Dermis blood vessel endothelial cell (primary cell): ENCODE data around the gene F5. TPM values are rescaled to one million over a fixed set of nuclear protein-coding genes. Genes with fewer than 3 reads are reported as not detected.
A peak's percentile ranks its signal among the peaks of the same experiment; 100 is the strongest.
"Not testable (repeated sequence)": the region's sequence is repeated elsewhere in the genome, so short reads cannot be mapped to it uniquely, and the experiment has no call there.

ENCODE experiments used
- DNase-seq: peaks from one replicate; pipeline ENCODE4 v3.0.0; 2010
- total RNA-seq: library from RNA; depleted of rRNA; stranded (reverse); fragments of >200 nt; gene quantifications from 2 replicates; pipeline ENCODE4 v1.2.3, GENCODE V29; 2014

F5 gene
- total RNA-seq, 1 donor from 2014 or later: not detected

DNA sequence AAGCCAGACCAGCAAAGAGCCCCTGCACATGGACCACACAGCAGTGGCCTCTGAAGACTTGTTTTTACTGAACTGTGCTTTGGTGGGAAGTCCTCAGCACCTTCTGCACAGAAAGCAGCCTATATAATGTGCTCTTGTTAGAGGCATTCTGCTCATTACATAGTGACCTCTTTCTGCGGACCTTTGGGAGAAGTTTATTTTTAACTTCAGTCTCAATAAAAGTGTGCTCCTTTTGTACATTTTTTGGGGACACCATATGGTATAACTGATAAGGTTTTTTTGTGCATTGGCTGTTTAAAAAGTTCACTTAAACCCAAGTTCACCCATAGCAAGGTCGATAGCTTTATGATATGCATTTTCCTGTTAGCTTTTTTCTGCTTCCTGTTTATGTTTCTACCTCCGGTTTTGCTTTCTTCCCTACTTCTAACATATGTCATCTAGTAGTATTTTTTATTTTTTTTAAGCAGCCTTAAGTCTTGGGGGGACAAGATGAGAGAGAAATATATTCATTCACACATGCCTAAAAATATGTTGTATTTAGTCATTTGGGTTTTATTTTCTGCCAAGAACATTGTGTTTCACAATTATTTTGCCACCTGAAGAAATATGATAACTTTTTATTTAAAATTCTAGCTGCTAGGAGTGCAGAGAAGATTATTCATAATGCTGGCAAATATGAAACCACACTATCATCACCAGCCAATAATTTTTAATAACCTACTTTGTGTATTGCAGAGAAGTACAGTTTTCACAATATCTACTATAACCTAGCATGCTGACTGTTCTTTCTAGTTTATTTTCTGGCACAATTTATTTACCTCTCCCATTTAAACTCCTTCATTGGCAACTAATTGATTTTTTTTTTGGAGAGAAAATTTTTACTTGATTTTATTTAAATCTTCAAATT is 77.6 kb downstream of the F5 start:
- no peak for DNase-seq

DNA sequence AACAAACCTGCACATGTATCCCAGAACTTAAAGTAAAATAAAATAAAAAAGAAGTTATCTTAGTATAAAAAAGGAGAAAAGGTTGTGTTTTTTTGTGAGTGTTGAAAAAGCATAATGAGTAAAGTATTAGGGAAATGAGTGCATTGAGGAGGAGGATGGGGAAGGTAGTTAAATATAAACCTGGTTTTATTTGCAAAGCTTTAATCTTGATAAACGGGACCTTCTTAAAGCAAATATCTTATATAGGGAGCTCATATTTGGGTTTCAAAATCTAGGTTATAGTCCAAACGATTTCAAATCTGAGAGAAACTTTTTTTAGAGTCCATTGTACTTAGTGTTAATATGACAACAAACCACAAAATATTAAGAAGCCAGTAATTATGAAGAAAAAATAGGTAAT is 78.9 kb downstream of the F5 start:
- no peak for DNase-seq

DNA sequence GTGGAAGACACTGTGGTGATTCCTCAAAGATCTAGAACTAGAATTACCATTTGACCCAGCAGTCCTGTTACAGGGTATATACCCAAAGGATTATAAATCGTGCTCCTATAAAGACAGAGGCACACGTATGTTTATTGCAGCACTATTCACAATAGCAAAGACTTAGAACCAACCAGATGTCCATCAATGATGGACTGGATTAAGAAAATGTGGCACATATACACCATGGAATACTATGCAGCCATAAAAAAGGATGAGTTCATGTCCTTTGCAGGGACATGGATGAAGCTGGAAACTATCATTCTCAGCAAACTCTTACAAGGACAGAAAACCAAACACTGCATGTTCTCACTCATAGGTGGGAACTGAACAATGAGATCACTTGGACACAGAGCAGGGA is 82.7 kb downstream of the F5 start:
- DNase-seq: not testable (repeated sequence)

DNA sequence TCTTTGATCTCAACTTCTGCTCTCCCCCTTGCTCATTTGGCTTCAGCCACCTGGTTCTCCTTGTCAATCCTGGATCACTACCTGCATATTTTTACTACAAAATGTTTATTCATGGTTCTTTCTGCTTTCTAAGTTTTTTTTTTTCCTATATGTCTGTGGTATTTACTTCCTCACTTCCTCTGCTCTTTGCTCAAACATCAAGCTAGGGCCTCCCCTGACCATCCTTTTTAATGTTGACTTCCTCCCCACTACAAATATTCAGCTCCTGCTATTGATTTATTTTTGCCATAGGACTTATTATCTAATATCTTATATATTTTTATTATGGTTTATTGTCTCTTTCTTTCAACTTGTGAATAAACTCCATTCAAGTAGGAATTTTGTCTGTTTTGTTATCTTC is 86.5 kb downstream of the F5 start:
- DNase-seq: no peak

DNA sequence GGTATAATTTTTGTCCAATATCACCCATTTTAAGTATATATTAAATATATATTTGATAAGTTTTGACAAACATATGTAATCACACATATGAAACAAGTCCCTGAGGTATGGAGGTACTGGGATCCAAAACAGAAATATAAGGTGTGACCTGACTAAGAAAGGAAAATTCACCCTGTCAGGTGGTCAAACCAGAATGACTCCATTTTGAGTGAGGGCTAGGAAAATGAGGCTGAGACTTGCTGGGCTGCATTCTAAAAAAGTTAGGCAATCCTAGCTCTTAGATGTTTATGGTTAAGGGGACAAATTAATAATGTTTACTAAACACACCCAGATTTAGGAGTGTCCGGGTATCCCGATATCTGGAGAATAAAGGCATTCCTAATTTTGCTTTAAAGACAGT is 89.0 kb downstream of the F5 start:
- no peak for DNase-seq

DNA sequence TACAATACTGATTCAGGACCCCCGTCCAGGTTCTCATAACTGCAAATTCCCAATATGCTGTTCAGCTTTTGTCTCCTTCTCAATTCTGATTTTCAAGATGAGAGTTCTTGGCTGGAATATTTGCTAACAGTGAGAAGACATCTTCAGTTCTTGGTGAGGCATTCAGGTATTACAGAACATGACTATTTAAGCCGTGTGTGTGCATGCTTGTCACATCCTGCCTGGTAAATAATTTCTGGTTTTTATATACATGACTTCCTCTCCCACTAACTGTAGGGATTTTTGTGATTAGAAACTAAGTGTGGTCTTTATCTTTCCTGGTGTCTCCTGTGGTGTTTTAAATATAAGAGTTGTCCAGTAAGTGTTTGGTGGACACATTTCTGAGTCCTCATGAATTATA is 90.4 kb downstream of the F5 start:
- DNase-seq: no peak

DNA sequence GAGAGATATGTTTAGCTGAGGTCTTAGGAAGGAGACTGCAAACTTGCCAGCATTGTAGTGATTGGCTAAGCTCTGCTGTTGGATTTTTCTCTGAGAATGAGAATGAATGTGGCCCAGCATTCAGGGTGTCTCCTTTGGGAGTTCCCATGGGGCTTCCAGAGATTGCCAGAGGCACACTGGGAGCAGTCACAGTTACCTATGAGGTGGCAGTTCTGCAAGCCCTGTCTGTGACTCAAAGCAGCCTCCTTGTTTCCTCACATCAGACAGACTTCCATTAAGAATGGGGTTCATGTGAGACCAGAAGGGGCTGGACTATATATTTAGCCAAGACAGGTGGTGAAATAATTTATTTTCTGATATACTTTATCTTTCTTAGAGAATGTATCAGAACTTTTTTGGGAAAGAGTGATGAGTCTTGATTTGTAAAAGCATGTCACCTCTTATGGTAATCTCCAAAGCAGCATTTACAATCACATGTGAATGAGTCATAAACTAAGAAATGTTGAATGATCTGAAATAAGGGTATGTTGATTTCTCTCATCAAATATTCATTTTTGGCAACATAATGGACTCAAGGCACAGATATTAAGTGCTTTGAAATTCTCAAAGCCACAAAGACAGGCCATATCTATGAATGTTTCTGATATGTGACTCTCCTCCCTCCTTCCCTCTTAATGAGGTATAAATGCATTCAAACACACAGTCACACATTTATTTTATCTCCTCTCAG is 91.1 kb downstream of the F5 start:
- no peak for DNase-seq

DNA sequence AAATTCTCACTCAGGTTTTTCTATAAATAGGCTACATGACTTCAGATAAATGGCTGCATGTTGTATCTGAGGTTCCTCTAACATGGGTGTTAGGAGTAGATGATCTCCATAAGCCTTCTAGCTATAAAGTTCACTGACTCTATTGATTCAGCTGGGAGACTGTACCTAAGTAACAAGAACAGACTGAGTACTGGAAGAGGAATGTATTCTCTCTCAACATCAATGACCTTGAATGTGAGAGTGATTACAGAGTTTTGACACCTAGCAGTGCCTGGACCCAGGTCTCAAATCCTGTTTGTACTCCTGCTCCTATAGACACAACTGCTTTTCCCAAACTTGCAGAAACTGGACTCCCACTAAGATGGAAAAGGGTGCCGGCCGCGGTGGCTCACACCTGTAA is 91.9 kb downstream of the F5 start:
- DNase-seq: no peak

DNA sequence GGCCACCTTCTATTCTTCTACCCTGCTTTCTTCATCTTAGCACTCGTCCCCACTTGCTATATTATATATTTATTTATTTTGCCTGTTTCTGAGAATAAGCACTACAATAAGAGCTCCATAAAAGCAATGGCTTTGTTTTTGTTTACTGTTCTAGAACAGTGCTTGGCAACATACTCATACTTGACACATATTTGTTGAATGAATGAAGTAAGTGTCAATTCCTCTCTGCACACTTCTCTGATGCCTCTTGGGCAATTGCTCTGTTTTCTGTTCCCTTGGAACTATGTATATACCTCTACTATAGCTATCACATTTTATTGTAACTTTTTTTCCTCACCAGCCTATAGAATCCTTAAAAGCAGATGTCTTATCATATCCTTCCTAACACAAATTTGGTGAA is 93.0 kb downstream of the F5 start:
- no peak for DNase-seq

DNA sequence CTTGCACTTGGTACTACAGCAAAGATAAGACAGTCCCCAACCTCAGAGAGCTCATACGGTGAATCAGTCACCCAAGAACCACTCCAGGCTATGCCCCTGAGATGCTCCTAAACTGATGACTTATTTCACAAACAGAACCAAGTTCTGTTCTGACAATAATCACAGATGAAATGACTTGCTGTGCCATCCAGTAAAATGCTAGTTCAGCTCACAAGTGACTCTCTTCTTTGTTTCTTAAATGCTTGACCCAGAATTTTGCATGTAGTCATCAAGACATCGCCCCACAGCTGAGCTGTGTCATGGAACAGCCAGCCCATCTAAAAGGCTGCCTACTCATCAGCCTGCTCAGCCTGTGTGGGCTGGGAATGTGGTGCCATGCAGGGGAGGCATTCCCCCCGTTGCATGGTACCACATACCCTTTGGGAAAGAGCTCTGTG is 94.4 kb downstream of the F5 start:
- DNase-seq: no peak

DNA sequence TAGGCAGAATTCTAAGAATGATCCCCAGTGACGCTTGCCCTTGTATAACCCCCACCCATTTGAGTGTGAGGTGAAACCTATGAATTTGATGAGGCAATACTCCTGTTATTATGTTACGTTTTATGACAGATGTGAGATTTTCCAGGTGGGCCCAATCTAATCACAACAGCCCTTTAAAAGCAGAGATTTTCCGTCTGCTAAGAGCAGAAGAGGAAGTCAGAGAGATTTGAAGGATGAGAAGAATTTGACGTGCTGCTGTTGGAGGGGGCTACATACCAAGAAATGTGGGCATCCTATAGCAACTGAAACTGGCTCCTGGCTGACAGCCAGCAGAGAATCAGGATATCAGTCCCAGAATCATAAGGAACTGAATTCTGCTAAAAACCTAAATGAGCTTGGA is 98.1 kb downstream of the F5 start:
- no peak for DNase-seq

DNA sequence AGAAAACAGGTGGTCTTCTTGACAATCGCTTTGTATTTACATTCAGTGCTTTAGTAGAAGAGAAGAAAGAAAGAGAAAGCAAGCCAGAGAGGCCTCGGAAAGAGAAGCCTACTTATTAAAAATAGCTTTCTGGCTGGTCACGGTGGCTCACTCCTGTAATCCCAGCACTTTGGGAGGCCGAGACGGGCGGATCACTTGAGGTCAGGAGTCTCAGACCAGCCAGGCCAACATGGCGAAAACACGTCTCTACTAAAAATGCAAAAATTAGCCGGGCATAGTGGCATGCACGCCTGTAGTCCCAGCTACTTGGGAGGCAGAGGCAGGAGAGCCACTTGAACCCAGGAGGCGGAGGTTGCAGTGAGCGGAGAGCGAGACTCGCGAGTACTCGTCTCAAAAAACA is 98.7 kb downstream of the F5 start:
- no peak for DNase-seq

DNA sequence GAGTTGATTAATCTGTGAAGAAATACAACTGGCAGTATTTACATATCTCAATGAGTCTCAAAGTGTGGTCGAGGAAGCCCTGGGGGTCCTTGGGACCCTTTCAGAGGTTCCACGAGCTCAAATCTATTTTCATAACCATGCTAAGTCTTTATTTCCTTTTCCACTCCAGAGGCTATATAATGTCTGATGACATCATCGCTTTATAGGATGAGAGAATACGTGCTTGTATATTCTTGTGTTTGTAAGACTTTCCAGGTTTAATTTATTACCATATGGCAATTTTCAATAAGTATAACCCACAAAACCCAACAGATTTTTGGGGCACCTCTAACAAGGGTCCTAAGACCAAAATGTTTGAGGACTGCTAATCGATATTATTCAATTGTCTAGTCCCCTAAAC is 99.1 kb downstream of the F5 start:
- no peak for DNase-seq

DNA sequence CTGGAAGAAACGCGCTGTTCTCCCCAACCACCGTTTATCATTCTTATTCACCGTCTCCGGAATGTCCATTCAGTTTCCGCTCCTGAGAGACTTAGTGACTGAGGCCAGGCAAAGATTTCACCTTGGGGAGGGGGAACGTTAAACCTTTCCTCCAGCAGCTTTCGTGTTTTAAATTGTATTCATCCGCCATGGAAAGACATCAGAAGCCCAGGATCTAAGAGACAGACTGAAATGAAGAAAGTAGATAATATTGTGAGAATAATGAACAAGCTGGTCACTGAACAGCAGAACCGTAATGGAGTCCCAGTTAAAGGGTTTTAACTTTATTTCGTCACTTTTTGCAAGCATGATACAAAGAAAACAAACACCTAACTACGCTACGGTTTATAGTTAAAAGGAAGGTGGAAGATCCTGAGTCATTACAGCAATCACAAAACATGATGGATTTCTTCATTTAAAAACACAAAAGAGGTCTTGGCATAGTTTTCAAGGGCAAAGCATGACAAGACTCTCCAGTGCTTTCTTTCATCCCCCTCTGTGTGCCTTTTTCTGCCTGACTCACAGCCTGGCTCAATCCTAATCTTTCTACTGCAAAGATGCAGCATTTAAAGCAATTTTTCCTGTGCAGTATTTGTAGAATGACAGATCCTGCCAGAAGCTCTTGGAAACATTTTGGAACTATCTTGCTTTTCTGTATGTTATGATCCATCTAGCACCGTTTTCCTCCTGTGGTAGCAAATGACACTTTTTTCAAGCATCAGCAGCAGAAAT is 99.8 kb downstream of the F5 start:
- no peak for DNase-seq

DNA sequence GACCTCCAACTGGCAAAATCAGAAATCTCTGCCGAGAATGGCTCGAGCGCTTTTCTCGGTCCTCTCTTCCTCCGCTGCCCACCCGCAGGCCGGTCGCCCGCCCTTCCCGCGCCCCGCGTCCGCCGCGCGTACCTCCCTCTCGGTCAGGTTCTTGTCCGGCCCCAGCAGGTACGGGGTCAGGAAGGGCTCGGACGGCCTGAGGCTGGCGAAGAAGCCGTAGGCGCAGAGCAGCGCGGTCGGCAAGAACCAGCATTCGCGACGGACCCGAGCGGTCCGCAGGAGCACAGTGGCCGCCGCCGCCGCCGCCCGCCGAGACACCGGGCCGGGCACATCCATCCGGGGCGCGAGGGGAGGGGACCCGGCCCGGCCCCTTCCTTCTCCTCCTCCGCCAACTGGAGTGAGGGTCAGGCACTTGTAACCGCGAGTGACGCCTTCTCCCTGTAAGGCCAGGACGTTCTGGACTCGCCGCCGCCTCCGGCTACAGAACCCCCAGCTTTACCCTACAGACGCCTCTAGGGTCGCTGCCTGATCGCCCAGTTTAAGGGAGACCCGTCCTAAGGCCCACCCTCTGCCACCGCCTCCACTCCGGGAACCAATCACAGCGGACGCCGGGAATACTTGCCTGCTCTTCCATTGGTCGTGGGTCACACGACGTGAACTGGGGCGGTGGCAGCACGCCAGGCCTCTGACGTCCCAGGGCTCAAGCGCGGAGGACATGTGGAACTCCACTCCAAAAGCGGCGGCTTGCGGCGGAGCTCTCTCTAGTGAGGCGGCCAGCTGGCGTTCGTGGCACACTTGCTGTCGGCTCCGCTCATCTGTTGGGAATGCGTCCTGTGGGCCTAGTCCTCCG is 100.6 kb downstream of the F5 start, which contains the start of gene SLC19A2:
Gene SLC19A2 (minus strand): TSS at position 514 of the 850 bp plus-strand sequence. CDS start 178 bp downstream, at position 336.
- peak; percentile 99 for DNase-seq

DNA sequence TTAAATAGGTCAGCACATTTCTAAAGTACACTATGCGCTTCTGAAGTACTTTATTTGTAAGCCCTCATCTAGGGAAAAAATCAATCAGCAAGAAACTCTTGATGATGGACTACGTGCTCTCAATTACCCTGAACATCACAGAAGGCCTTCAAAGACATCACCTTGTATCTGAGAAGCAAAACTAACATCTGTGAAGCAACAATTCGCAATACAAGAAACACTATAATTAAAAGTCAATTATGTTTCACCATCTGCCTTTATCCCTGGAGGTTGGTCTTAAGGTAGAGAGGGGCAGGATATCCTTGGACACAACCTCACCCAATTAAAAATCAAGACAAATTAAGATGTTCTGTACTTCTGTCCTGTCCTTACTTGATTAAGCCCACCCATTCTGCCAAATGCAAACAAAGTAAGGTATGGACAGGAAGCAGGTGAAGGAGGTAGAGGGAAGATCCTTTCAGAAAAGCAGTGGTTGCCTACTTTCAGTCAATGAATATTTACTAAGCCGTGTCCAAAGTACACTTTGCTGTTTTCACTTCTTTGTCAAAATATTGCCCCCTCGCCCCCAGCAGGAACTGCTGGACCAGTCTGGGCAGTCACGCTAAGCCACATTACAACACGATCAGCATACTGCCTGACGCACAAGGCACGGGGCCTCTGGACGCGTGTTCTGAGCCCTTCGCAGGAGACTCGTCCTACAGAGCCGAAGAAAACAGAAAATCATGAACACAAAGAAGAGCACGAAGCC is 101.4 kb downstream of the F5 start:
- peak; percentile 71 for DNase-seq

DNA sequence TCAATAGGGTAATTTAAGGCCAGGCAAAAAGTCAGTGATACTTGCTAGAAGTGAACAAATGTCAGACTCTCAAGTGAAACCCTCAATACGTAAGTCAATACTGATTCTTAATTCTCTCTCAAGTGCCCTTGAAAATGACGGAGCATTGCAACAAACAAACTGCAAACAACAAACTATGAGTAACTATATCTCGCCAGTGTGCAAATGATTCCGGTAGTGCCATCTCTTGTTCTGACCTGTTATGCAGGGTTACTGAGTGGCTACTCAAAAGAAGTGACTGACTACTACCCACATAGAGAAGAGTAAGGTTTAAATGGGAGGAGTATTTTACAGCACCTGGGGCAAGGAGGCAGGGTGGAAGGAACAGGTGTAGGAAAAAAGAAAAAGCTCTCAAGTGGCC is 102.2 kb downstream of the F5 start:
- DNase-seq: no peak

DNA sequence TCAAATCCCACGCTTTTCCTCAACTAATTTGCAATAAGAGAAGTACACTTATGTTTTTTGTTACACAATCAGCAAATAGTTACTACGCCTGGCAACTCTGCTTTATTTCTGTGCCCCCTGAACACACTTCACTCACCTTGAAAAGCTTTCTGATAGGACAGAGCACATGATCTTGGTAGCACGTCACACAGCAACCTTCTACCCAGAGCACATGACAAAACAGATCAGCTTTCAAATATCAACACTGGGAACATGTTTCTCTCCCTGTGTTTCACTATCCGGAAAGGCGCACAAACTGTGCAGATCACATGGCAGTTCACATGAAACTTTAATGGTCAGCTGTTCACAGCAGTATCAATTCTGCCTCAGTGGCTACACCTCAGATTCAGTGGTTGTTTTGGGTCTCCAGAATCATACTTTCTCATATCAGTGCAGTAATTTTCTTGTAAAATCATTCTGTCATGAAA is 102.7 kb downstream of the F5 start:
- no peak for DNase-seq

DNA sequence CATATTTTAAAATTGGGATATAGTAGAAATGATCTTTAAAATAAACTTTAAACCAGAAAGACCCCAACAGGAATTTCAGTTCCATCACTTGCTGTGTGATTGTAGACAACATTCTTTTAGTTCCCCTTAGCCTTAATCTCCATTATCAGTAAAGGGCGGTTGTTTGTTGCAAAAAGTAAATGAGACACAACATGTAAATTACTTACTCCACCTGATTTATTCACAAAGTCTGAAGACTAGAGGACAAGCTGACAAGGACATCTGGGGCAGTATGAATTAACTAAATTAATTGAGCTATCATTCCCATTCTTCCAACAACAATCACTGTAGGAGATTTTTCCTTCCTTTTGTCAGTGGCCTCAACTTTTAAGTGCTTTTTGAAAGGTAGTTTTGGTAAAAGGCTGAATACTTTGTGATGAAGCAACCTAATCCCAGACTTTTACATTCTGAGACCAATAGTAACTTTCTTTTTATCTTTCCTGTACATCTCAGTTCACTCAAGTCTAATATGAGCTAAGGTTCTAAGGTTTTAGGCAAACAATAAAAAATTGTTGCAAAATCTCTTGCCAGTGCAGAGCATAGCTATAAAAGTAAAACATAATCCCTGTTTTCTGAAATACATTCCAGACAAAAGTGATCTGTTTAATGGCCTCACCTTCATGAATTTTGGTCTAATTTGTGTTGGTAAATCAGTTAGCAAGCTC is 106.8 kb downstream of the F5 start:
- no peak for DNase-seq

DNA sequence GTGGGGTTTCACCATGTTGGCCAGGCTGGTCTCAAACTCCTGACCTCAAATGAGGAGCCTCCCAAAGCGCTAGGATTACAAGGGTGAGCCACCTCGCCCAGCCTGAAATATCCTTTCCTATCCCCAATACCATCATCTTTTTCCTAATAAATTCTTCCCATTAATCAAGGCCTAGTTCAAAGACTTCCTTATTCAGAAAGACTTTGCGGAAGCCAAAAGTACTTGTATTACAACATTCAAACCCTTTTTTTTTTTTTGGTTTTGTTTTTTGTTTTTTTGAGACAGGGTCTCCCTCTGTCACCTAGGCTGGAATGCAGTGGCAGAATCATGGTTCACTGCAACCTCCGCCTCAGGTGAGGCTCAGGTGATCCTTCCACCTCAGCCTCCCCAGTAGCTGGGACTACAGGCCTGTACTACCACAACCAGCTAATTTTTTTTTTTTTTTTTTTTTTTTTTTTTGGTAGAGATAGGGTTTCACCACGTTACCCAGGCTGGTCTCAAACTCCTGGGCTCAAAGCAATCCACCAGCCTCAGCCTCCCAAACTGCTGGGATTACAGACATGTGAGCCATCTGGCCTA is 108.1 kb downstream of the F5 start:
- no peak for DNase-seq
